ENCODE measurements around the gene PRM2.

PRM2 gene

GRCh38 chr16:11250091-11250785 is 26.0 kb downstream of the PRM2 start:
- Histone ChIP-seq H2AFZ (ENCODE audit: low read depth, low read length) (no peak overlapping the region), H3K9me3 (ENCODE audit: low read length) (no peaks in the 10 kb centered on the region), H3K27me3 (ENCODE audit: insufficient read depth, low read length) (no peaks in the 10 kb centered on the region), H3K4me1 (ENCODE audit: insufficient read depth, low read length) (peaks cover 6% of the 10 kb centered on the region), H3K36me3 (ENCODE audit: insufficient read depth, low read length) (no peaks in the 10 kb centered on the region), H3K4me3 (ENCODE audit: low read length) (no peak overlapping the region)

GRCh38 chr16:11249233-11250061 is 26.8 kb downstream of the PRM2 start:
- no peak overlapping the region for H2AFZ ChIP-seq (ENCODE audit: low read depth, low read length)
- no peaks in the 10 kb centered on the region for H3K9me3 ChIP-seq (ENCODE audit: low read length)
- peaks cover 1% of the 10 kb centered on the region for H3K4me1 ChIP-seq (ENCODE audit: insufficient read depth, low read length)
- no peak overlapping the region for H3K4me3 ChIP-seq (ENCODE audit: low read length)
- no peaks in the 10 kb centered on the region for H3K27me3 ChIP-seq (ENCODE audit: insufficient read depth, low read length)
- H3K36me3 ChIP-seq (ENCODE audit: insufficient read depth, low read length) = no peaks in the 10 kb centered on the region

- Histone ChIP-seq H3K4me1 (ENCODE audit: insufficient read depth, low read length) (no peaks in the 10 kb centered on the region), H3K4me3 (ENCODE audit: low read length) (no peak overlapping the region), H3K27me3 (ENCODE audit: insufficient read depth, low read length) (no peaks in the 10 kb centered on the region)
Measured at GRCh38 chr16:11248133-11248532, 28.1 kb downstream of the PRM2 start.

GRCh38 chr16:11245988-11246387 is 30.3 kb downstream of the PRM2 start:
- no peak overlapping the region for H2AFZ ChIP-seq (ENCODE audit: low read depth, low read length)
- H3K36me3 ChIP-seq (ENCODE audit: insufficient read depth, low read length) = no peaks in the 10 kb centered on the region
- H3K27me3 ChIP-seq (ENCODE audit: insufficient read depth, low read length) = no peaks in the 10 kb centered on the region
- no peaks in the 10 kb centered on the region for H3K9me3 ChIP-seq (ENCODE audit: low read length)
- H3K4me1 ChIP-seq (ENCODE audit: insufficient read depth, low read length) = no peaks in the 10 kb centered on the region
- no peak overlapping the region for H3K4me3 ChIP-seq (ENCODE audit: low read length)

More at GRCh38 chr16:11248133-11248532, 28.1 kb downstream of the PRM2 start:
- no peaks in the 10 kb centered on the region for H3K9me3 ChIP-seq (ENCODE audit: low read length)
- no peak overlapping the region for H2AFZ ChIP-seq (ENCODE audit: low read depth, low read length)
- no peaks in the 10 kb centered on the region for H3K36me3 ChIP-seq (ENCODE audit: insufficient read depth, low read length)

GRCh38 chr16:11245222-11245737 is 31.0 kb downstream of the PRM2 start:
- Histone ChIP-seq H3K9me3 (ENCODE audit: low read length) (no peaks in the 10 kb centered on the region), H3K27me3 (ENCODE audit: insufficient read depth, low read length) (no peaks in the 10 kb centered on the region), H3K36me3 (ENCODE audit: insufficient read depth, low read length) (no peaks in the 10 kb centered on the region), H3K4me1 (ENCODE audit: insufficient read depth, low read length) (no peaks in the 10 kb centered on the region), H2AFZ (ENCODE audit: low read depth, low read length) (no peak overlapping the region), H3K4me3 (ENCODE audit: low read length) (no peak overlapping the region)

GRCh38 chr16:11242658-11243057 is 33.6 kb downstream of the PRM2 start:
- peaks cover 2% of the 10 kb centered on the region for H3K9me3 ChIP-seq (ENCODE audit: low read length)
- H2AFZ ChIP-seq (ENCODE audit: low read depth, low read length) = no peak overlapping the region
- H3K36me3 ChIP-seq (ENCODE audit: insufficient read depth, low read length) = no peaks in the 10 kb centered on the region
- H3K27me3 ChIP-seq (ENCODE audit: insufficient read depth, low read length) = no peaks in the 10 kb centered on the region
- H3K4me3 ChIP-seq (ENCODE audit: low read length) = no peak overlapping the region
- no peaks in the 10 kb centered on the region for H3K4me1 ChIP-seq (ENCODE audit: insufficient read depth, low read length)

GRCh38 chr16:11241480-11242204 is 34.6 kb downstream of the PRM2 start:
- Histone ChIP-seq H3K9me3 (ENCODE audit: low read length) (peaks cover 2% of the 10 kb centered on the region), H3K27me3 (ENCODE audit: insufficient read depth, low read length) (no peaks in the 10 kb centered on the region), H3K4me3 (ENCODE audit: low read length) (no peak overlapping the region), H3K36me3 (ENCODE audit: insufficient read depth, low read length) (no peaks in the 10 kb centered on the region), H2AFZ (ENCODE audit: low read depth, low read length) (no peak overlapping the region), H3K4me1 (ENCODE audit: insufficient read depth, low read length) (no peaks in the 10 kb centered on the region)

GRCh38 chr16:11240636-11241473 is 35.4 kb downstream of the PRM2 start:
- no peaks in the 10 kb centered on the region for H3K4me1 ChIP-seq (ENCODE audit: insufficient read depth, low read length)
- no peak overlapping the region for H2AFZ ChIP-seq (ENCODE audit: low read depth, low read length)
- H3K36me3 ChIP-seq (ENCODE audit: insufficient read depth, low read length) = no peaks in the 10 kb centered on the region
- no peak overlapping the region for H3K4me3 ChIP-seq (ENCODE audit: low read length)
- no peaks in the 10 kb centered on the region for H3K27me3 ChIP-seq (ENCODE audit: insufficient read depth, low read length)
- peaks cover 2% of the 10 kb centered on the region for H3K9me3 ChIP-seq (ENCODE audit: low read length)

- no peaks in the 10 kb centered on the region for H3K27me3 ChIP-seq (ENCODE audit: insufficient read depth, low read length)
- H2AFZ ChIP-seq (ENCODE audit: low read depth, low read length) = no peak overlapping the region
- H3K4me3 ChIP-seq (ENCODE audit: low read length) = no peak overlapping the region
- H3K36me3 ChIP-seq (ENCODE audit: insufficient read depth, low read length) = no peaks in the 10 kb centered on the region
- H3K4me1 ChIP-seq (ENCODE audit: insufficient read depth, low read length) = no peaks in the 10 kb centered on the region
- peaks cover 2% of the 10 kb centered on the region for H3K9me3 ChIP-seq (ENCODE audit: low read length)
Measured at GRCh38 chr16:11239644-11240632, 36.3 kb downstream of the PRM2 start.

GRCh38 chr16:11238272-11239202 is 37.7 kb downstream of the PRM2 start:
- H3K4me3 ChIP-seq (ENCODE audit: low read length) = no peak overlapping the region

More at GRCh38 chr16:11238272-11239202, 37.7 kb downstream of the PRM2 start:
- Histone ChIP-seq H2AFZ (ENCODE audit: low read depth, low read length) (no peak overlapping the region), H3K36me3 (ENCODE audit: insufficient read depth, low read length) (no peaks in the 10 kb centered on the region), H3K27me3 (ENCODE audit: insufficient read depth, low read length) (no peaks in the 10 kb centered on the region), H3K9me3 (ENCODE audit: low read length) (peaks cover 2% of the 10 kb centered on the region), H3K4me1 (ENCODE audit: insufficient read depth, low read length) (no peaks in the 10 kb centered on the region)

Measured in neuron (in vitro differentiated cells).